K562 (cell line): ENCODE data around the gene MMP11. TPM values are rescaled to one million over a fixed set of nuclear protein-coding genes. Genes with fewer than 3 reads are reported as not detected.
A peak's percentile ranks its signal among the peaks of the same experiment; 100 is the strongest.

Experiments
- DMBX1 ChIP-seq: fragments of 250-450 bp; sonication (Bioruptor Pico); IDR thresholded peaks from 2 replicates; pipeline ENCODE4 v1.8.0; 2022; ENCODE audit warnings: inconsistent platforms, mild to moderate bottlenecking, moderate library complexity, borderline replicate concordance
- EP400 ChIP-seq: fragments of 450-650 bp; IDR thresholded peaks from 2 replicates; pipeline ENCODE4 v1.6.1; 2017; ENCODE audit warnings: antibody characterized with exemption, mild to moderate bottlenecking, moderate library complexity
- ZBTB40 ChIP-seq, 2 experiments: fragments of 450-650 bp in 1 of 2; sonication (generic) in 1 of 2; formaldehyde crosslinking in 1 of 2; IDR thresholded peaks; 2 replicates each; pipeline versions ENCODE4 v1.7.1 to v1.9.0; 2016 to 2022; ENCODE audit warnings: inconsistent platforms in 1 of 2, mild to moderate bottlenecking in 1 of 2, missing genetic modification reagents in 1 of 2
- ZNF639 ChIP-seq, 2 experiments: fragments of 200-800 bp in 1 of 2; sonication (Bioruptor generic) in 1 of 2; sonication (generic) in 1 of 2; formaldehyde crosslinking in 1 of 2; IDR thresholded peaks in 1 of 2; conservative IDR thresholded peaks in 1 of 2; 2 replicates each; pipeline versions ENCODE4 v1.5.0 to v1.6.1; 2016 to 2020; ENCODE audit warnings: missing compliant biosample characterization in 1 of 2, missing genetic modification characterization in 1 of 2, missing genetic modification reagents in 1 of 2
- polyA plus RNA-seq, 8 experiments: library from polyadenylated mRNA; depleted of rRNA in 4 of 8; stranded (reverse) in 5 of 8; unstranded in 3 of 8; fragments of >200 nt; fragmentation: Nextera tagmentation in 2 of 8; fragmentation: Illumina TruSeq in 1 of 8; extraction: Ambion mirVana in 2 of 8; extraction: Trizol in 1 of 8; gene quantifications; 2 replicates each; pipeline versions ENCODE4 v1.2.1 to v1.2.3, GENCODE V29; 2011 to 2014; ENCODE audit warnings: inconsistent platforms in 1 of 8, missing spikeins in 1 of 8
- total RNA-seq, 7 experiments: library from RNA; depleted of rRNA in 6 of 7; stranded (reverse); fragments of >200 nt in 6 of 7; fragmentation: Illumina TruSeq in 2 of 7; extraction: Trizol in 2 of 7; gene quantifications; 2 replicates each; pipeline versions ENCODE4 v1.2.1 to v1.2.3, GENCODE V29; 2011 to 2021; ENCODE audit warnings: low replicate concordance in 1 of 7

Gene MMP11
- total and polyA plus RNA-seq, 9 of the 15 experiments (the other 6 are each of a cell fraction or from before 2014, with no cell fraction given): 0.14 to 1.8 (median 1.1) TPM; not detected in 2

GRCh38 chr22:23750714-23751440 is 21.8 kb upstream of the MMP11 start, which contains the start of gene ZNF70 (continued):
- peak; percentile 47; the same call in 1 of the 2 replicates for TF ChIP-seq ZBTB40 (IDR thresholded peaks at IDR 0.05)
- no peak for TF ChIP-seq ZBTB40 (CRISPR knock-in tag; IDR thresholded peaks at IDR 0.05)
- TF ChIP-seq EP400: peak; percentile 66
- TF ChIP-seq ZNF639 (CRISPR knock-in tag; conservative IDR thresholded peaks at IDR 0.05 in 1 of 2, IDR thresholded peaks at IDR 0.05 in 1 of 2): peak in 1 of 2 experiments; percentile 95; a peak in 2 of 4 replicates
- TF ChIP-seq DMBX1 (CRISPR knock-in tag): no peak
